K562 (cell line): ENCODE data around the gene PTPMT1. TPM values are rescaled to one million over a fixed set of nuclear protein-coding genes. Genes with fewer than 3 reads are reported as not detected.

Experiments
- CBFA2T3 ChIP-seq: fragments of 450-650 bp; IDR thresholded peaks from 2 replicates; pipeline ENCODE4 v1.6.1; 2017
- CEBPG ChIP-seq, 3 experiments: fragments of 200-800 bp in 1 of 3; sonication (Bioruptor generic) in 1 of 3; sonication (generic) in 1 of 3; formaldehyde crosslinking in 1 of 3; IDR thresholded peaks in 2 of 3; conservative IDR thresholded peaks in 1 of 3; 2 replicates each; pipeline versions ENCODE4 v1.6.1 to v1.8.0; 2016 to 2022; ENCODE audit warnings: missing compliant biosample characterization in 2 of 3, missing genetic modification characterization in 2 of 3, mild to moderate bottlenecking in 1 of 3, missing genetic modification reagents in 1 of 3
- CHCHD3 ChIP-seq: fragments of 250-450 bp; sonication (Bioruptor Pico); IDR thresholded peaks from 2 replicates; pipeline ENCODE4 v2.1.2; 2022; ENCODE audit warnings: mild to moderate bottlenecking
- DACH1 ChIP-seq: fragments of 450-650 bp; IDR thresholded peaks from 2 replicates; pipeline ENCODE4 v1.6.1; 2018; ENCODE audit not compliant: partially characterized antibody
- DMBX1 ChIP-seq: fragments of 250-450 bp; sonication (Bioruptor Pico); IDR thresholded peaks from 2 replicates; pipeline ENCODE4 v1.8.0; 2022; ENCODE audit warnings: inconsistent platforms, mild to moderate bottlenecking, moderate library complexity, borderline replicate concordance
- FOXA1 ChIP-seq: fragments of 450-650 bp; IDR thresholded peaks from 2 replicates; pipeline ENCODE4 v1.6.1; 2016; ENCODE audit warnings: mild to moderate bottlenecking, borderline replicate concordance
- HDAC2 ChIP-seq: fragments of 450-650 bp; IDR thresholded peaks from 2 replicates; pipeline ENCODE4 v1.6.1; 2016; ENCODE audit warnings: mild to moderate bottlenecking
- ILF3 ChIP-seq: fragments of 450-650 bp; IDR thresholded peaks from 2 replicates; pipeline ENCODE4 v1.6.1; 2018; ENCODE audit warnings: antibody characterized with exemption, mild to moderate bottlenecking, moderate library complexity, borderline replicate concordance
- MAFG ChIP-seq: fragments of 450-650 bp; conservative IDR thresholded peaks from 2 replicates; pipeline ENCODE4 v1.6.1; 2016; ENCODE audit warnings: missing genetic modification characterization, missing compliant biosample characterization
- MYC ChIP-seq, 2 experiments: fragments of 250-450 bp in 1 of 2; sonication (Bioruptor Pico) in 1 of 2; IDR thresholded peaks; 2 replicates each; pipeline versions ENCODE4 v1.5.1 to v1.6.1; 2012 to 2021; ENCODE audit warnings: low read depth in 2 of 2, borderline replicate concordance in 1 of 2, improper control_type of control experiment in 1 of 2, low read length in 1 of 2, mild to moderate bottlenecking in 1 of 2, moderate library complexity in 1 of 2
- NFYB ChIP-seq: IDR thresholded peaks from 2 replicates; pipeline ENCODE4 v1.6.1; 2011; ENCODE audit warnings: mild to moderate bottlenecking, moderate library complexity; ENCODE audit not compliant: insufficient read length; ENCODE audit errors: extremely low read depth
- NR2C2 ChIP-seq, 2 experiments: fragments of 200-800 bp in 1 of 2; sonication (Bioruptor generic) in 1 of 2; sonication (generic) in 1 of 2; formaldehyde crosslinking in 1 of 2; IDR thresholded peaks; 2 replicates each; pipeline versions ENCODE4 v1.6.1 to v1.8.0; 2016 to 2022; ENCODE audit warnings: mild to moderate bottlenecking in 1 of 2, missing compliant biosample characterization in 1 of 2, missing genetic modification characterization in 1 of 2, missing genetic modification reagents in 1 of 2
- OTX1 ChIP-seq: fragments of 450-650 bp; formaldehyde crosslinking; IDR thresholded peaks from 2 replicates; pipeline ENCODE4 v1.4.0; 2022; ENCODE audit warnings: mild to moderate bottlenecking
- PBX2 ChIP-seq, 2 experiments: IDR thresholded peaks in 1 of 2; conservative IDR thresholded peaks in 1 of 2; 2 replicates each; pipeline ENCODE4 v1.6.1; 2016; ENCODE audit warnings: low read depth in 2 of 2, mild to moderate bottlenecking in 1 of 2, missing compliant biosample characterization in 1 of 2, missing genetic modification characterization in 1 of 2, moderate library complexity in 1 of 2
- RBM17 ChIP-seq: fragments of 200-400 bp; formaldehyde crosslinking; IDR thresholded peaks from 2 replicates; pipeline ENCODE4 v1.6.1; 2017; ENCODE audit warnings: low read depth, mild to moderate bottlenecking, low read length, borderline replicate concordance
- RCOR1 ChIP-seq, 2 experiments: IDR thresholded peaks; 2 replicates each; pipeline ENCODE4 v1.6.1; 2012; ENCODE audit warnings: low read depth in 2 of 2, low read length in 2 of 2, borderline replicate concordance in 1 of 2, improper control_type of control experiment in 1 of 2
- SP1 ChIP-seq: sonication (generic); formaldehyde crosslinking; IDR thresholded peaks from 2 replicates; pipeline ENCODE4 v1.8.1; 2022; ENCODE audit warnings: mild to moderate bottlenecking, missing genetic modification reagents
- TCFL5 ChIP-seq: fragments of 250-450 bp; sonication (Bioruptor Pico); conservative IDR thresholded peaks from 2 replicates; pipeline ENCODE4 v1.6.1; 2021; ENCODE audit warnings: mild to moderate bottlenecking, moderate library complexity, matching md5 sums
- TRIM24 ChIP-seq, 2 experiments: fragments of 450-650 bp; IDR thresholded peaks; 2 replicates each; pipeline ENCODE4 v1.6.1; 2016
- ZEB2 ChIP-seq: fragments of 450-650 bp; IDR thresholded peaks from 2 replicates; pipeline ENCODE4 v1.6.1; 2016
- ZFP30 ChIP-seq: fragments of 250-450 bp; sonication (Bioruptor Pico); IDR thresholded peaks from 2 replicates; pipeline ENCODE4 v1.8.0; 2022; ENCODE audit warnings: moderate library complexity, mild to moderate bottlenecking, inconsistent platforms, borderline replicate concordance
- ZNF263 ChIP-seq: sonication (generic); formaldehyde crosslinking; IDR thresholded peaks from 2 replicates; pipeline ENCODE4 v1.8.0; 2022; ENCODE audit warnings: mild to moderate bottlenecking, missing genetic modification reagents, borderline replicate concordance
- ZNF699 ChIP-seq: fragments of 250-450 bp; sonication (Bioruptor Pico); IDR thresholded peaks from 2 replicates; pipeline ENCODE4 v1.8.0; 2021; ENCODE audit warnings: mild to moderate bottlenecking, moderate library complexity; ENCODE audit not compliant: insufficient replicate concordance
- ZNF75A ChIP-seq: fragments of 450-650 bp; formaldehyde crosslinking; IDR thresholded peaks from 2 replicates; pipeline ENCODE4 v1.4.0; 2020; ENCODE audit warnings: mild to moderate bottlenecking
- ZNF778 ChIP-seq: fragments of 450-650 bp; formaldehyde crosslinking; IDR thresholded peaks from 2 replicates; pipeline ENCODE4 v1.4.0; 2020; ENCODE audit warnings: mild to moderate bottlenecking, moderate library complexity
- polyA plus RNA-seq, 8 experiments: library from polyadenylated mRNA; depleted of rRNA in 4 of 8; stranded (reverse) in 5 of 8; unstranded in 3 of 8; fragments of >200 nt; fragmentation: Nextera tagmentation in 2 of 8; fragmentation: Illumina TruSeq in 1 of 8; extraction: Ambion mirVana in 2 of 8; extraction: Trizol in 1 of 8; gene quantifications; 2 replicates each; pipeline versions ENCODE4 v1.2.1 to v1.2.3, GENCODE V29; 2011 to 2014; ENCODE audit warnings: inconsistent platforms in 1 of 8, missing spikeins in 1 of 8
- total RNA-seq, 7 experiments: library from RNA; depleted of rRNA in 6 of 7; stranded (reverse); fragments of >200 nt in 6 of 7; fragmentation: Illumina TruSeq in 2 of 7; extraction: Trizol in 2 of 7; gene quantifications; 2 replicates each; pipeline versions ENCODE4 v1.2.1 to v1.2.3, GENCODE V29; 2011 to 2021; ENCODE audit warnings: low replicate concordance in 1 of 7
- TF ChIP-seq, protein P1 (sequence below): IDR thresholded peaks from 2 replicates; pipeline ENCODE4 v1.6.1; 2014; ENCODE audit warnings: antibody characterized with exemption

PTPMT1 gene
- total and polyA plus RNA-seq, 9 of the 15 experiments (the other 6 are each of a cell fraction or from before 2014, with no cell fraction given): 10.4 to 140 (median 67.2) TPM

GRCh38 chr11:47605921-47606320 is 40.5 kb downstream of the PTPMT1 start (continued):
- TF ChIP-seq ZNF699 (CRISPR knock-in tag) (no peak), TCFL5 (CRISPR knock-in tag) (no peak), ZFP30 (CRISPR knock-in tag) (no peak), CEBPG (CRISPR knock-in tag; IDR thresholded peaks at IDR 0.05) (no peak), CEBPG (tag; conservative IDR thresholded peaks at IDR 0.05 in 1 of 2, IDR thresholded peaks at IDR 0.05 in 1 of 2) (no peak), ILF3 (no peak), CBFA2T3 (peak; percentile 14; the same call in 1 of the 2 replicates), PBX2 (CRISPR knock-in tag; IDR thresholded peaks at IDR 0.05; ENCODE audit: low read depth) (peak; percentile 18; the same call in 1 of the 2 replicates), PBX2 (tag; conservative IDR thresholded peaks at IDR 0.05; ENCODE audit: low read depth) (peak; percentile 95), ZNF263 (CRISPR knock-in tag) (no peak), NFYB (no peak), FOXA1 (no peak), ZNF778 (CRISPR knock-in tag) (no peak), MYC (IDR thresholded peaks at IDR 0.05; ENCODE audit: low read depth, low read length) (no peak), MYC (CRISPR knock-in tag; IDR thresholded peaks at IDR 0.05; ENCODE audit: borderline replicate concordance, low read depth) (no peak), NR2C2 (CRISPR knock-in tag; IDR thresholded peaks at IDR 0.05) (no peak), NR2C2 (tag; IDR thresholded peaks at IDR 0.05) (peak; percentile 47; the same call in 1 of the 2 replicates), MAFG (no peak), DMBX1 (CRISPR knock-in tag) (peak; percentile 36; the same call in 1 of the 2 replicates), ZEB2 (peak; percentile 64; the same call in 1 of the 2 replicates), HDAC2 (0 out of 2 replicates have a peak, but pooled peaks have one; percentile 29), OTX1 (CRISPR knock-in tag) (no peak), ZNF75A (CRISPR knock-in tag) (no peak), DACH1 (no peak), CHCHD3 (CRISPR knock-in tag) (no peak), RBM17 (no peak), SP1 (CRISPR knock-in tag) (no peak), TRIM24 (IDR thresholded peaks at IDR 0.05) (no peak), RCOR1 (IDR thresholded peaks at IDR 0.05; ENCODE audit: borderline replicate concordance in 1 of 2, low read depth in 2 of 2, low read length in 2 of 2) (peak in 1 of 2 experiments; percentile 72; a peak in 2 of 4 replicates)
- TF ChIP-seq, protein P1, sequence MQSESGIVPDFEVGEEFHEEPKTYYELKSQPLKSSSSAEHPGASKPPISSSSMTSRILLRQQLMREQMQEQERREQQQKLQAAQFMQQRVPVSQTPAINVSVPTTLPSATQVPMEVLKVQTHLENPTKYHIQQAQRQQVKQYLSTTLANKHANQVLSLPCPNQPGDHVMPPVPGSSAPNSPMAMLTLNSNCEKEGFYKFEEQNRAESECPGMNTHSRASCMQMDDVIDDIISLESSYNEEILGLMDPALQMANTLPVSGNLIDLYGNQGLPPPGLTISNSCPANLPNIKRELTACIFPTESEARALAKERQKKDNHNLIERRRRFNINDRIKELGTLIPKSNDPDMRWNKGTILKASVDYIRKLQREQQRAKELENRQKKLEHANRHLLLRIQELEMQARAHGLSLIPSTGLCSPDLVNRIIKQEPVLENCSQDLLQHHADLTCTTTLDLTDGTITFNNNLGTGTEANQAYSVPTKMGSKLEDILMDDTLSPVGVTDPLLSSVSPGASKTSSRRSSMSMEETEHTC: no peak
